MM.1S (cell line): Measurements from ENCODE around the gene KLF1.

Experiments
- DNase-seq: peaks from one replicate; pipeline ENCODE4 v3.0.0-alpha.2; 2015
- H2AFZ ChIP-seq: fragments of 300-600 bp; sonication (generic); 2 replicates; pipeline ENCODE4 v1.6.0; 2016; ENCODE audit warnings: antibody characterized with exemption, low read length
- H3F3A ChIP-seq: fragments of 300-600 bp; sonication (generic); 2 replicates; pipeline ENCODE4 v1.6.1; 2016; ENCODE audit warnings: mild to moderate bottlenecking, antibody characterized with exemption, low read length, moderate library complexity, mixed read lengths; ENCODE audit not compliant: insufficient read depth
- H3K27ac ChIP-seq: fragments of 300-600 bp; sonication (generic); 2 replicates; pipeline ENCODE4 v1.5.1; 2016; ENCODE audit warnings: mild to moderate bottlenecking, low read length
- H3K27me3 ChIP-seq: fragments of 300-600 bp; sonication (generic); replicated peaks from 2 replicates; pipeline ENCODE4 v1.6.0; 2016; ENCODE audit warnings: low read length; ENCODE audit not compliant: insufficient read depth
- H3K36me3 ChIP-seq: fragments of 300-600 bp; sonication (generic); replicated peaks from 2 replicates; pipeline ENCODE4 v1.6.1; 2016; ENCODE audit warnings: mild to moderate bottlenecking, low read length, mixed read lengths; ENCODE audit not compliant: insufficient read depth
- H3K4me1 ChIP-seq: fragments of 300-600 bp; sonication (generic); 2 replicates; pipeline ENCODE4 v1.6.1; 2016; ENCODE audit warnings: low read length, mixed read lengths
- H3K4me2 ChIP-seq: fragments of 300-600 bp; sonication (generic); 2 replicates; pipeline ENCODE4 v1.6.0; 2016; ENCODE audit warnings: low read depth, low read length
- H3K4me3 ChIP-seq: fragments of 300-600 bp; sonication (generic); 2 replicates; pipeline ENCODE4 v1.5.1; 2016; ENCODE audit warnings: low read length, mixed read lengths
- H3K79me2 ChIP-seq: fragments of 300-600 bp; sonication (generic); 2 replicates; pipeline ENCODE4 v1.6.1; 2016; ENCODE audit warnings: mixed run types, low read length, mixed read lengths
- H3K9ac ChIP-seq: fragments of 300-600 bp; sonication (generic); 2 replicates; pipeline ENCODE4 v1.6.1; 2016; ENCODE audit warnings: low read length, mixed read lengths
- H3K9me2 ChIP-seq: fragments of 300-600 bp; sonication (generic); replicated peaks from 2 replicates; pipeline ENCODE4 v1.6.1; 2016; ENCODE audit warnings: mild to moderate bottlenecking, low read length, mixed read lengths; ENCODE audit not compliant: insufficient read depth
- H3K9me3 ChIP-seq: fragments of 300-600 bp; sonication (generic); replicated peaks from 2 replicates; pipeline ENCODE4 v1.6.1; 2016; ENCODE audit warnings: mild to moderate bottlenecking, low read length, mixed read lengths; ENCODE audit not compliant: insufficient read depth
- H4K20me1 ChIP-seq: fragments of 300-600 bp; sonication (generic); 2 replicates; pipeline ENCODE4 v1.6.1; 2016; ENCODE audit warnings: mild to moderate bottlenecking, low read length, moderate library complexity, mixed read lengths; ENCODE audit not compliant: insufficient read depth
- EZH2 ChIP-seq: fragments of 300-600 bp; sonication (generic); optimal IDR thresholded peaks from 2 replicates; pipeline ENCODE3; 2017; ENCODE audit warnings: low read depth, mild to moderate bottlenecking, antibody characterized with exemption, low read length, mixed read lengths
- EZH2phosphoT487 ChIP-seq: fragments of 300-600 bp; sonication (generic); IDR thresholded peaks from 2 replicates; pipeline ENCODE4 v1.6.1; 2018; ENCODE audit warnings: antibody characterized with exemption, low read length
- TF ChIP-seq, protein P1 (sequence below): fragments of 300-600 bp; sonication (generic); IDR thresholded peaks from 2 replicates; pipeline ENCODE4 v1.5.1; 2016; ENCODE audit warnings: antibody characterized with exemption, low read length, mixed read lengths

KLF1 gene

DNA sequence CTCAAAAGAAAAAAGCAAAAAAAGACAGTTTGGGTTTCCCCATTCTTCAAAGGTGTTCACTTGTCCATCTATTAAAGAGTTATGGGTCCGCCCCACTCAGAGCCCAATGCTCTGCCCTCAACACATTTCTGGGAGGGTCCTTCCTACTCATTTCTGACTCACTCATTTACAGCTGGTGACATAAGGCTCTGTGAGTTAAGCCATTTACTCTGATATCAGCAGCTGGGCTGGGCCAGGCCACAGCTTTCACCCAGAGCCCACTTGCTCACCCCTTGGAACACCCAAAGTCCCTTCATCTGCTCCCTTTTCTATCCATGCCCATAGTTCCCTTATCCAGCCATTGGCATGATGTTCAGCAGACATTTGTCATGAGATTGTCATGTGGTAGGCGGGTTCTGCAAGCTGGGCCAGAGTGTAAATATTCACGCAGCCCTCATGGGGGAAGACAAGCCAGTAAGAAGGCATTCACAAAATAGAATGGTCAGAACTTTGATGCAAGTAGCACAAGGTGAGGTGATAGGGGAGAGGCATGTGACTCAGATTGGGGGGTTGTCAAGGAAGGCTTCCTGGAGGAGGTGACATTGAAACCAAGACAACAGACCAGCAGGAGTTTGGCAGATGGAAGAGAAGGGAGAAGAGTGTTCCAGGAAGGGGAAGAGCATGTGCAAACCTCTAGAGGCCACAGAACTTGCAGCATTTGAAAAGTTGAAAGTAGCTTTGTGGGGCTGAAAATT lies 42.8 kb downstream of the KLF1 start:
- TF ChIP-seq EZH2phosphoT487 (no peak), EZH2 (no peak)
- TF ChIP-seq, protein P1, sequence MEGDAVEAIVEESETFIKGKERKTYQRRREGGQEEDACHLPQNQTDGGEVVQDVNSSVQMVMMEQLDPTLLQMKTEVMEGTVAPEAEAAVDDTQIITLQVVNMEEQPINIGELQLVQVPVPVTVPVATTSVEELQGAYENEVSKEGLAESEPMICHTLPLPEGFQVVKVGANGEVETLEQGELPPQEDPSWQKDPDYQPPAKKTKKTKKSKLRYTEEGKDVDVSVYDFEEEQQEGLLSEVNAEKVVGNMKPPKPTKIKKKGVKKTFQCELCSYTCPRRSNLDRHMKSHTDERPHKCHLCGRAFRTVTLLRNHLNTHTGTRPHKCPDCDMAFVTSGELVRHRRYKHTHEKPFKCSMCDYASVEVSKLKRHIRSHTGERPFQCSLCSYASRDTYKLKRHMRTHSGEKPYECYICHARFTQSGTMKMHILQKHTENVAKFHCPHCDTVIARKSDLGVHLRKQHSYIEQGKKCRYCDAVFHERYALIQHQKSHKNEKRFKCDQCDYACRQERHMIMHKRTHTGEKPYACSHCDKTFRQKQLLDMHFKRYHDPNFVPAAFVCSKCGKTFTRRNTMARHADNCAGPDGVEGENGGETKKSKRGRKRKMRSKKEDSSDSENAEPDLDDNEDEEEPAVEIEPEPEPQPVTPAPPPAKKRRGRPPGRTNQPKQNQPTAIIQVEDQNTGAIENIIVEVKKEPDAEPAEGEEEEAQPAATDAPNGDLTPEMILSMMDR = no peak
- H2AFZ ChIP-seq = no peak overlapping the region
- no peak overlapping the region for H3K9ac ChIP-seq
- peaks cover 8% of the 10 kb centered on the region; the same call in 1 of the 2 replicates for H3K4me1 ChIP-seq
- H3K79me2 ChIP-seq = no peaks in the 10 kb centered on the region
- peaks cover 79% of the 10 kb centered on the region for H3K27me3 ChIP-seq
- H3K4me2 ChIP-seq = no peak overlapping the region
- H3F3A ChIP-seq = no peaks in the 10 kb centered on the region
- H3K9me2 ChIP-seq = no peaks in the 10 kb centered on the region
- DNase-seq = no peak
- H3K4me3 ChIP-seq = no peak overlapping the region
- H4K20me1 ChIP-seq = no peaks in the 10 kb centered on the region
- no peak overlapping the region for H3K27ac ChIP-seq
- no peaks in the 10 kb centered on the region for H3K9me3 ChIP-seq
- H3K36me3 ChIP-seq = no peaks in the 10 kb centered on the region

DNA sequence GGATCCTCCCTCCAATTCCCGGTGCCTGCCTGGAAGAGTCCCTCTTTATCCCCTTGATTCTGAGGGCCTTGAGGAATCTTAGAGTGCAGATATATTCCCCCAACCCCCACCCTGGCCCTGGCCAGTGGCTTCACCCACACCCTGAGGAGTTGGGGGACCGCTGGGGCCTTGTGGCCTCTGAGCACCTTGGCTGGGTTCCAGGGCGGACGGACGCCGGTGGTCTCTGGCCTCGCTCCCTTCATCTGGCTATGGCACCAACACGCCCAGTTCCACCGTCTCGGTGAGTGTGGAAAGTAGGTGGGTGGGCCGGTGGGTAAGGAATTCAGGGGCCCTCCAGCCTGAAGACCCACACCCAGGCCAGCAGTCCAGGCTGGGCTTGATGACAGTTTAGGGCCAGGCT lies 43.7 kb downstream of the KLF1 start:
- Histone ChIP-seq H4K20me1 (no peaks in the 10 kb centered on the region), H3K4me3 (no peak overlapping the region), H3K27me3 (peaks cover 84% of the 10 kb centered on the region), H3K9me3 (no peaks in the 10 kb centered on the region), H3K4me2 (no peak overlapping the region), H3K9me2 (no peaks in the 10 kb centered on the region), H3K36me3 (no peaks in the 10 kb centered on the region), H3K9ac (no peak overlapping the region), H3F3A (no peaks in the 10 kb centered on the region), H2AFZ (no peak overlapping the region), H3K27ac (no peak overlapping the region), H3K79me2 (no peaks in the 10 kb centered on the region), H3K4me1 (peaks cover 8% of the 10 kb centered on the region; the same call in 1 of the 2 replicates)
- TF ChIP-seq, protein P1 = no peak
- TF ChIP-seq EZH2phosphoT487 = no peak
- no peak for TF ChIP-seq EZH2
- DNase-seq = no peak

DNA sequence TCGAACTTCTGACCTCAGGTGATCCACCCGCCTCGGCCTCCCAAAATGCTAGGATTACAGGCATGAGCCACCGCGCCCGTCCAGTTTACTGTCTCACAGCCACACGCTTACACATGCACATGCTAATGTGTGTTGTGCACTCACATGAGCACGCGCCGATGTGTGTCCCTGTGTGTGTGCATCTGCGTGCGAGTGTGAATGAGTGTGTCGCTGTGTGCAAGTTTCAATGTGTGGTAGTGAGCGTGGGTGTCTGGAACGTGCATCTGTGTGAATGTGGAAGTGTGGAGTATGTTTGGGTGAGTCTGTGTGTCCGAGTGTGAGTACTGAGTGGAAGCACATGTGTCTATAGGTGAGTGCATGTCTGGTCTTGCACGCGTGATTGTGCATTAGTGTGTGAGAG lies 44.5 kb downstream of the KLF1 start:
- no peaks in the 10 kb centered on the region for H4K20me1 ChIP-seq
- no peaks in the 10 kb centered on the region for H3K9me2 ChIP-seq
- no peak overlapping the region for H3K4me3 ChIP-seq
- peaks cover 3% of the 10 kb centered on the region; the same call in 1 of the 2 replicates for H3K4me1 ChIP-seq
- no peak overlapping the region for H2AFZ ChIP-seq
- peaks cover 90% of the 10 kb centered on the region for H3K27me3 ChIP-seq
- DNase-seq = no peak
- H3K36me3 ChIP-seq = no peaks in the 10 kb centered on the region
- TF ChIP-seq, protein P1 = no peak
- TF ChIP-seq EZH2phosphoT487 (no peak), EZH2 (no peak)
- no peak overlapping the region for H3K27ac ChIP-seq
- H3K4me2 ChIP-seq = no peak overlapping the region
- H3F3A ChIP-seq = no peaks in the 10 kb centered on the region
- no peaks in the 10 kb centered on the region for H3K79me2 ChIP-seq
- no peak overlapping the region for H3K9ac ChIP-seq
- H3K9me3 ChIP-seq = no peaks in the 10 kb centered on the region
